Measurements from ENCODE around the gene ITPR3.
"Not testable (repeated sequence)": the region's sequence is repeated elsewhere in the genome, so short reads cannot be mapped to it uniquely, and the experiment has no call there.

The ITPR3 gene

DNA sequence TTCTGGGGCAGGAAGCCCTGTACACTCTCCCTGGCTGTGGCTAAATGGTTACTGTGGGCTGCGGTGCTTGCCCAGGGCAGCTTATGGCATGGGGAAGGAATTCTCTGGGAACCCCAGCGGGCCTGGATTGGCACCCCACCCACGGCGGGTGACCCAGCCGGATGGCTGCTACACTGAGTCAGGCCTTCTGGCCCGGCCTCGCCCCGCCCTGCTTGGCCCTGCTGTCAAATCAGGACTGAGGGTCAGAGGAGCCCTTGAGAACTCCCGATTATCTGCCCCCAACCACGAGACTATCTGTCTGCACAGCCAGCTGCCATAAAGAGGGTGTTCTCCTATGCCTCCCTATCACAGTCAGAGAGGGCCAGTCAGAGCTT, 7.3 kb upstream of the ITPR3 start:
- DNase-seq (ENCODE audit: low read depth): no peak

DNA sequence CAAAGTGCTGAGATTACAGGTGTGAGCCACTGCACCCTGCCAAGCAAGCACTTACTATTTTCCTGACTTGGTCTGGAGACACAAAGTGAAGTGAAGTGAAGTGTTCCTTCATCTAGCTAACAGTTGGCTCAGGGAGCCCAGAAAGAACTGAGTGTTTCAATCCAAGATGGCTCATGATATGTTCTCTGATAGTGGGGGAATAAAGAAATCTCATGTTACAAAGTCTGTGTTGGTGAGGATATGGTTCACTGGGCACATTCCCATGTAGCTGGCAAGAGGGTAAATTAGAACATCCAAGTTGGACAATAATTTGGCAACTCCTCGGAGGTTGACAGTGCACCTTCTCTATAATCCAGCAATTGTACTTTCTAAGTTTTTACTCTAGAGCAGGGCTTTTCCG, 5.0 kb upstream of the ITPR3 start:
- DNase-seq (ENCODE audit: low read depth): no peak

DNA sequence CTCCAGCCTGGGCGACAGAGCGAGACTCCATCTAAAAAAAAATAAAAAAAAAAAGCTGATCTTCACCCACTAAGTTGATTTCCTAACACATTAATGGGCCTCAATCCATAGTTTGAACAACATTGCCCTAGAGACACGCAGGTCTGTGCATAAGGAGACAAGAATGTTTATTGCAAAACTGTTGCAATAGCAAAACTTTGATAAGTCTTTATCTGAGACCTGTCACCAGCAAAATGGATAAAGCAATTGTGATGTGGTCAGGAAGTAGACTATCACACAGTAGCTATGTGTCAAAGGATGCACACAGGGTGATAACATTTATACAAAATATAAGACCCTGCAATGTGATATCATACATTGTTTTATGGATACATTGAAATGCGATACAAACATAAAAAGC, 4.2 kb upstream of the ITPR3 start:
- DNase-seq (ENCODE audit: low read depth): no peak

DNA sequence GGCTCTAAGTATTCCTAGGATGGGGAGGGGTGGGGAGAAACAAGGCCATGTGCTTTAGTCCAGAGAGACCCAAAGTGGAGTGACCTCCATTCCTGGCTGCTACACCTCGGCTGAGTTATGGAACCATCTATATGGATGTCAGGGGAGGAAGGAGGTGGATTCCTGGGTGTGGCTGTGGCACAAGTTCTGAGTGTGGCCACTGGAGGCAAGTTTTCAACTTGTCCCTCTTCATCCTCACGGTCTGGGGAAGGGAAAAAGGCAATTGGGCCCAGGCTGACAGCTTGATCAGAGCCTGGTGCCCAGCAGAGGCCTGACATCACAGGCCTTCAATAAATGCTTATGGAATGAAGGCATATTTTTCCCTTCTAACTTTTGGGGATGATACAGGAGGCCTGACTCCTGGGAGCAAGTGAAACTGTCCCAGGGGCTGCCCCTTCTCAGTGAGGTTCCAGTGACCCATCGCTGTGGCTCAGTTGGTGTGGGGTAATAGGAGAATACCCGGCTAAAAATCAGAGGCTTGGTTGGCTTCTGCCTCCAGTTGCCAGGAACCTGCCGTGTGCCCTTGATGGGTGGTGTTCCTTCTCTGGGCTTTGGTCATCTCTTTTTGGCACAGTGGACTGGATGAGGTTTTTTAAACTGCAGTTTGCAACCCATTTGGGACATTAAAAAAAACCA, 1.8 kb upstream of the ITPR3 start:
- DNase-seq (ENCODE audit: low read depth): no peak

DNA sequence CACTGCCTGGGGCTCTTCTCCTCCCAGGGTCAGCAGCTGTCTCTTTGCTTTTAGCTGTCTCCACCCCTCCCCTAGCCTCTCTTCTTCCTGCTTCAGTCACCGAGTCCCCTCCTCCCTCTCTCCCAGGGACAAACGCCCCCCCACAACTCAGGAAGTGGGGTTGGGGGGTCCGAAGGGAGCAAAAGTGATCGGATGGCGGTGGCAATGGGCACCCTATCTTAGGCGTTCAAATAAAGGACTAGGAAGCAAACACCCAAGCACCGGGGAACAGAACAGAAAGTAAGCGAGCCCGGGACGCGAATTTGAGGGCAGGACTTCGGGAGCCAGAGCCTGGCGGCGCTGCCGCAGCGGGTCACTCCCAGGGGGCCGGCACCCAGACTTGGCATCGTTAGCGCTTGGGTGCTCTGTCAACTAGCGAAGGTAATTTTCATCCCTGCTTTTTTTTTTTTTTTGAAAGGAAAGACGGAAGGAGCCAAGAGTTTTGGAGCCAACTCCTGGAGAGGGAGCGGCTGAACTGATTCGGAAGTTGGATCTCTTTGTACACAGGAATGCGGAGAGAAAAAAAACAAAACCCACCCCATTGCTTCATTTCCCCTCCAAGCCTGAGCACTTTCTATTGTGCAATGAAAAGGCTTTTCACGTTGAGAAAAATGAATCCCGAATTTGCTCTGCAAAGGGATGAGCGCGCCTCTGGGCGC, 815 bp upstream of the ITPR3 start:
- DNase-seq (ENCODE audit: low read depth): no peak

DNA sequence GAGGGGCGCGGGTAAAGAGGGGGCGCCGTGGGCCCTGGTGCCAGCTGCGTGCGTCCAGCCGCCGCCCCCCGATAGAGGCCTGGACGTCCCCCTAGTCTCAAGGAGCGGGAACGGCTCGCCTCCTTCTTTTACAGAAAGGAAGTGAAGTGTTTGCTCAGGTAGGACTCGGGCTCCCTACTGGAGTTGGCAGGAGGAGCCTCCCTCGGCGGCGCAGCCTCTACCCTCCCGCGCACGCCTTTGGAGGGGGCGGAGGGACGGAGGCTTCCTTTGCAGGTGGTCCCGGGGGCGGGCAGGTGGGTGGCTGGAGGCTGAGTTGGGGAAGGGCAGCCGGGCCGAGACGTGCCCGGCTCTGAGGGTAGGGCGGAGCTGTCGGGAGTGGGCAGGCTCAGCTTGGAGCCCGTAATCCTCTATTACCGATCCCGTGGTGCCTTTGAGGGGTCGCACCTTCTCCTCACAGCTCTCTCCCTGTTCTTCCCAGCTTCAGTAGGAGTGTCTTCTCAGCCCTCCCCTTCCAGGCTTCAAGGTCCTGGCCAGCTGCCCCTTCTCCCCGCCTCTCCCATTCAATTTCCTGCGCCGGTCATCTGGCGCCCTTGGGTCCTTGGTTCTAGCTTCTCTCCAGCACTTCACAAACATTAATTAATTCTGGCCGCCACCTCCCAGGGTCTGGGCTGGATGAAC, 728 bp downstream of the ITPR3 start:
- DNase-seq (ENCODE audit: low read depth): no peak

DNA sequence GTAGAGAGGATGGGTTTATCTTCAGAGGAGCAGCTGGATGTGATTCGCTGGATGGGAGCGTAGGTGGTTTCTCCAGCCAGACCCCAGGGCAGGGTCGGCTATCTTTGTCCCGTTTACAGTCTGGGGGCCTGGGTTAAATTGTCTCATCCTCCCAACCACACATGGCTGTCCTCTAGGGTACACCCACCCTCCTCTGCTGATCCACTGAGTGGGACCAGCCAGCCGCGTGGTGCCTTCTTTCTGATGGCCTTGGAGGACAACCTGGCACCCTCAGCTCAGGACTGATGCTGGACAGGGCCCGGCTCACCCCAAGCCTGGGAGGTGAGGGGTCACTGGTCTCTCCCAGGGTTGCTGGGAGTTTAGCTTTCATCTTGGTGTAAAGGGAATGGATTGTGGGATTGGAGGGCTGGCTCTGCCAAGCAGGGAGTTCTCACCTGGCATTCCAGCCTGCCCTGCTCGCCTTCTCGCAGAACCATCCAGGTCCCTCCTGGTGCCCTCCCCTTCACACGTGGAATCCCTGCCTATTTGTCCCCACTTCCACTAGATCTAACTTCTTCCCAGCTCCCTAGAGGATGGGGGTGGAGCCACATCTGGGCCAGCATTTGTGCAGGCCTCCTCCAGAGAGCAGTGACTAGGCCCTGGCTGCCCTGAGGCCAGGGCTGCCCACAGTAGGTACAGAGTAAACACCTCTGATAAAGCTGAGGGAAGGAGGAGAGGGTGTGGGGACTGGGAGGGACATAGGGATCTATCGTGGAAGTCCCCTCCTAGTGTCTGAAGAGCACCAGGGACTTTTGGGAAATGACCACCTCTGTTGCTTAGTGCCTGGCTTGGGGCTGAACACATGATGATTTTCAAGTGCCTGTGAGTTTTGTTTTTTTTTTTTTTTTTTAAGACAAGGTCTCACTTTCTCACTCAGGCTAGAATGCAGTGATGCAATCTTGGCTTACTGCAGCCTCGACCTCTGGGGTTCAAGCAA, 1.6 kb downstream of the ITPR3 start:
- no peak for DNase-seq (ENCODE audit: low read depth)

DNA sequence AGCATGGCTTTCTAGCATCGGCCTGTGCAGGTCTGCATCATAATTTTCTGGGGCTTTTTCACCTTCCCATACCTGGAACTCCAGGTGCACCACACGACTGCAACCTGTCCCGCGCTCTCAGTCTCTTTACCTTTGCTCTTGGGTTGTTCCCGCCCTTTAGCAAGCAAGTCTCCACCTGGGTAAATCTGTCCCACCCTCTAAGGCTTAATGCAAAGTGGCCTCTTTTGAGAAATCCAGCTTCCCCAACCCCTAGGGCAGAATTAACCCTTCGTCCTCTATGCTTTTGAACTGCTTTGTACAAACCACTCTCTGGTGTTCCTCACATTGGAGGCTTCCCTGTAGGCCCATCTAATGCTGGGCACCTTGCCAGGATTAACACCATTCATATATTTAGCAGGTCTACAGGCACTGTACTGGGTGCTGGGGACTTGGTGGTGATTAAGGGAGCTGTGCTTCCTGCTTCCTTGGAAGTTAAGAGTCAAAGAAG, 2.8 kb downstream of the ITPR3 start:
- no peak for DNase-seq (ENCODE audit: low read depth)

DNA sequence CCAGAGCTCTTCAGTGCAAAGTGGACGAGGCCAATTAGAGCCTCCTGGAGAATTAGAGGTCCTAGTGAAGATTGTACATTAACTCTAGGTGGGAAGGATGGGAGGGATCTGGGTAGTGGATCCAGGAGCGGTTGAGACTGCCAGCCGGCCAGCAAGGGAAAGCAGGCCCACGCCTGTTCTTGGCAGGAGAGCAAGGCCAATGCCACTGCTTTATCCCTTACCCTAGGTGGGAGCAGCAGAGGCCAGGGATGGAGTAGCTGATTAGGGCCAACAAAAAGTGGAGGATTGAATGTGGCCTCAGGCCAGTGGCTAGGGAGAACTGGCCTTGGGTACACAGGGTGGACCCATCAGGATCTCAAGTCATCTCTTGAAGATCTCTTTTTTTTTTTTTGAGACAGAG, 3.7 kb downstream of the ITPR3 start:
- no peak for DNase-seq (ENCODE audit: low read depth)

DNA sequence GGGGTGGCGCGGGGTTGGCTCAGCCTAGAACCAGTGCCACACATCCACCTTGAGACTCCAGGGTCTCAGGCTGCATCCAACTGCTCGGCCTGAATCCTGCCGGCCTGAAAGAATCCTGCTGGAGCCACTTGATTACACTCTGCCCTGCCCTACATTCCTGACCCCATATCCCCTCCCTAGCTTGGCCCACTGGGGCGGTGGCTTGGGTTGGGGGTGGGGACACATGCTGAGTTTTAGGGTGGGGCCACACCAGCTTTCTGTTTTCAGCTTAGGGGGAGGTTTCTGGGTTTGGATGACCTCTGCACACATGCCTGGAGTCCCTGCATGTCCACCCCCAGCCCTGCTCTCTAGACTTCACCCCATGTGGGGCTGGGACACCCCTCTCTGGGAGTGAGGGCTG, 6.8 kb downstream of the ITPR3 start:
- DNase-seq (ENCODE audit: low read depth): no peak

DNA sequence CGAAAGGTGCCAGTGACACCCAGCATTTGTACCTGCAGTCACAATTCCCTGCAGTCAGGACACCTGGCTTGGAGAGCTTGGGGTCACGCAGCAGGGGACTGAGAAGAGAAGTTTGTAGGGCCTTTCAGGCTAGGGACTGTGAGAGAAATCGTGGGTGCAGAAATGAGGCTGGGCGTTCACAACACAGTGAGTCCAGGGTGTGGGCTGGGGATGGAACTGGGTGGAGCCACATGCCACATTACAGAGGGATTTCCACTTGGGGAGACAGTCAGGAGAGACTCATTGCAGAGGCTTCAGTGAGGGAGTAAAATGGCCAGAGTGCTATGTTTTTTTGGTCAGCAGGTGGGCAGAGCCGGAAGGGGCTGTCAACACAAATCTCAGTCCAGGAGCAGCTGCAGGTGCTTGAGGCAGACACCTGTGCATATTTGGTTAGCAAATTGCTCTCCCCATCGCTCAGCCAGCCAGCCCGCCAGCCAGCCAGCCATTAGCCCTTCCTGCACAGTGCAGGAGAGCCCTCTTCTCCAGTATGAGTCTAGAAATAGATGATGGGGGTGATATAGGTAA, 7.4 kb downstream of the ITPR3 start:
- no peak for DNase-seq (ENCODE audit: low read depth)

DNA sequence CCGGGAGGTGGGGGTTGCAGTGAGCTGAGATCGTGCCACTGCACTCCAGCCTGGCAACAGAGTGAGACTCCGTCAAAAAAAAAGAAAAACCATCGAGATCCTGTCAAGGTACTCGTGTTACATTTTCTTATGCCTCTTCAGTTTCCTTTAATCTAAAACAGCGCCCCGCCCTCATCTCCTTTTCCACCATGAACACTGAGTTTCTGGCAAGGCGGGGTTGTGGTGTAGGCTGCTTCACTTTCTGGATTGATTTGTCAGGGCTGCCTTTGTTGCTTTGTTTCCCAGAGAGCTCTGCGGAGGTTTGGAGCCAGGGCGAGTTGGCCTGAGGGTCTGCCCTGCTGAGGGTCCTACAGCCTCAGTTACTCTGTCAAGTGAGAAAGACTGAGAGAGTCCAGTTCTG, 8.9 kb downstream of the ITPR3 start:
- DNase-seq (ENCODE audit: low read depth): no peak

DNA sequence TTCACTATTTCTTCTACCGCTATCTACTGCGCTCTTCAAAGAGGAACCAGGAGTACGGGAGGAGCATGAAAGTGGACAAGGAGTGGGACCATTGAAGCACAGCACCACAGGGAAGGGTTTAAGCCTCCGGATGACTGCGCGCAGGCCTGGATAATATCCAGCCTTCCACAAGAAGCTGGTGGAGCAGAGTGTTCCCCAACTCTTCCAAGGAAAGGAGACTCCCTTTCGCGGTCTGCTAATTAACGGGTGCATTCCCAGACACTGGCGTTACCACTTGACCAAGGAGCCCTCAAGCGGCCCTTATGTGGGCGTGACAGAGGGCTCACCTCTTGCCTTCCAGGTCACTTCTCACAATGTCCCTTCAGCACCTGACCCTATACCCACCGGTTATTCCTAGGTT, 10.4 kb downstream of the ITPR3 start:
- DNase-seq (ENCODE audit: low read depth): not testable (repeated sequence)

DNA sequence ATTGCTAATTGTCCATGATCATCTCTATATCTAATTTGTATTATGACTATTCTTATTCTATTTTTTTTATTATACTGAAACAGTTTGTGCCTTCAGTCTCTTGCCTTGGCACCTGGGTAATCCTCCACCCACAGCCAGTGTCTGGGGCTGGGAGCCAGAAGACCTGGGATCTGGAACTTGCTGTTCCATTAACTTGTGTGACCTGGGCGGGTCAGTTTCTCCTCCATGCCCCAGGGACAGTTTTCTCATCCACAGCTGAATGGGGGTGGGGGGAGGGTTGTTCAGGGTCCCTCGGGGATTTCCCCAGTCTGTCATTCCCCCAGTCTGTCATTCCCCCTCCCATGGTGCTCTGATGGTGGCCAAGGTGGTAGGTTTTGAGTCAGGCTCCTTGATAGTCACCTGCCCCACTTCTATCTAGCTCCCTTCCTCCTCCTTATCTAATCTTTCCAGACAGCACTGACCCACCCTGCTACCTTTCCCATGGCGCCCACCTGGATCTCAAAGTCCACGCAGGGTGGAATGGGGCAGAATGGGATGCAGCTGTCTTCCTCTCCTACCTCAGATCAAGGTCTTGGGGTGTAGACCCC, 10.9 kb downstream of the ITPR3 start:
- DNase-seq (ENCODE audit: low read depth): no peak

DNA sequence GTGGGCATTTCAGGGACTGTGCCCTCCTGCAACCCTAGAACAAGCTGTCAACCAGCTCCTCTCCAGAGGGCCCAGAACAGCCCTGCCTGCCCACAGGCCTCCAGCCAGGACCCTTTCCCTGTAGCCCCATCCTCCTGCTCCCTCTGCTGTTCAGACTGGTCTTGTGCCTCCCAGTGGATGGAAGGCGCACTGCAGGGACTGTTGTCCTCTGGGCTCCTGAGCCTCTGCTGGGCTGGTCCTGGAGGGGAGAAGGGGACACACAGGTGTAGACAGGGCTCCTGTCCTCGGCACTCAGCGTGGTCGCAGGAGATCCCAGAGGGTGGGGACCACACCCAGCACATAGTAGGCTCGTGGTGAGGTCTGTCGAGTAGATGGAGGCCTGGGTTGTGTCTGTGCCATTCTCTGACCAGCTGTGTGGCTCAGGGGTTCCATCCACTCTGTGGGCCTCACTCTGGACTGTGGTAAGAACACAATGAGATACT, 11.5 kb downstream of the ITPR3 start:
- DNase-seq (ENCODE audit: low read depth): peak; percentile 35

DNA sequence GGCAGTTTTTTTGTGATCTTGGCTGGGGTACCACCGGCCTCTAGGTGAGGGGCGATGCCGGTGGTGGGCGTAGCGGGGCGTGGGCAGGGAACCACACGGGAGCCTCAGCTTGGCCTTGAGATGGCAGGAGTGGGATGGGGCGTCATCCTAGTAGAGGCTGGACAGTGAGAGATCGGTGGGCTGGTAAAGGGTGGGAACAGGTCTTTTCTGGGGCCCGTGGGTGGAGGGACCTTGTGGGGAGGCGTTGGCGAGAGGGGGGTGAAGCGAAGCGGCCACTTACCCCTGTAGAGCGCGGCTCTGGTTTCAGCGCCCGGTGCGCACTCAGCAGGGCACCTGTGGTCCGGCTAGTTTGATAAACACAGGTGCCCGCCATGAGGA, 12.0 kb downstream of the ITPR3 start:
- DNase-seq (ENCODE audit: low read depth): no peak

DNA sequence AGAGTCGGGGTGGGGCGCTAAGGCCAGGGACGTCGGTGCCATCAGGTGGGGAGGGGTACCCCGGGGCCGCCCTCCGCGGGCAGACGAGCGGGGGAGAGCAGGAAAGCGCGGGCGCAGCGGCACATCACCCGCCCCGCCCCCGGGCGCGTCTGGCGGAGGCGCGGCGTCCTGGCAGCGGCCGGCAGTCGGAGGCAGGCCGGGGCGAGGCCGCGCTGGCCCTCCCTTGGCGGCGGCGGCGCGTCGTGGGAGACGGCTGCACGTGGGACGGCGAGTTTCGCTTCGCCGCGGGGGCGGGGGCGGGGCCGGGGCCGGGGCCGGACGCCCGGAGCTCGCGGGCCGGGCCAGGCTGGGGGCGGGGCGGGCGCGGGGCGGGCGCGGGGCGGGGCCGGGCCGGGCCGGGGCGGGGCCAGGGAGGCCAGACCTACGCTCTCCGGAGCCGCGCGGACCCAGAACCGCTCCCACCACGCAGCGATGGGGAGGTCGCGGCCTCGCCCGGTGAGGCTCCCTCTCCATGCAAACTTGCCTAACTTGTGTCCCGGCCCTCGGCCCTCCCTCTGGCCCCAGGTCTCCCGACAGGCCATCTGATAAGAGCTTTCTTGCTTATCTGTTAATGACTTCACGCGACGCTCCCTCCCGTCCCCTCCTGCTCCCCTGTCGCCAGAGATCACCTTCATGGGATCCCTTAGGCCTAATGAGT, 12.5 kb downstream of the ITPR3 start:
- peak; percentile 33 for DNase-seq (ENCODE audit: low read depth)

DNA sequence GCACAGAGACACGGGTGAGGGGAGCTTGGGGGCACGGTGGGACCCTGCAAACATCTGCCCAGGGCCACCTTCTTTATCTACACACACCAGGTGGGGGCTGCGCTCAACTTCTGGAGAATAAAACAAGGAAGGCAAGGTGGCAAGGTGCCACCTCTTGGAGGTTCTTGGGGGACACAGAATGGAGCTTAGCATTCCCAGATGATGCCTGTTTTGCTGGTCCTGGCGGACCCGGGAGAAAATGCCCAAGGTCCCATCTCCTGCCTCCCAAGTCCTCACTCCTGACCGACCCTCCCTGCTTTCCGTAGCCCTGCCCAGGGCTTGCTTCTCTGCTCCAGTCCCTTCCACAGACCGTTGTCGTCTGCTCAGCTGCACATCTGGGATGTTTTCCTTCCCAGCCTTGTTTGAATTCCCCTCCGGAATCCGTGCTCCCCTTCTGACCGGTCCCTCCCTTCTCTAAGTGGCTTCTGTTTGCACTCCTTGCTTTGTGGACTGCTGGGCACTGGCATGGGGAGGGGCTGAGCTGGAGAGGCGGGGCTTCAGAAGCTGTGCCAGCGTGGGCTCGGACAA, 13.1 kb downstream of the ITPR3 start:
- DNase-seq (ENCODE audit: low read depth): no peak

DNA sequence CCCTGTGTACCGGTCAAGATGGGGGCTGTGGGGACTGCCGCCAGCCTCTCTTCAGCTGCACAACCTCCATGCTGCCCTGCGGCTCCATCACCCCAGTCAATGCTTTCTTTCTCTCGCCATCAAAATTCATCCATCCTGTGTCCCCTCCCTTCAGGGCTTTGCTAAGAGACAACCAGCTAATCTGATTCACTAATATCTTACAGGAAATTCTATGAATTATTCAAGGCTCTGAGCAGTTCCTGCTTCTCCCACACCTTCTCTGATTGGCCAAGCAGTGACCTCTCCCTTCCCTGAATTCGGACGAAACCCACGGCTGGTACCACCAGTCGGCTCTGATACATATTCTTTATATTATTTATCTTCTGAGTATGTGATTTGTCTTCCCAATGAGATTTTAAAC, 13.8 kb downstream of the ITPR3 start:
- DNase-seq (ENCODE audit: low read depth): no peak

DNA sequence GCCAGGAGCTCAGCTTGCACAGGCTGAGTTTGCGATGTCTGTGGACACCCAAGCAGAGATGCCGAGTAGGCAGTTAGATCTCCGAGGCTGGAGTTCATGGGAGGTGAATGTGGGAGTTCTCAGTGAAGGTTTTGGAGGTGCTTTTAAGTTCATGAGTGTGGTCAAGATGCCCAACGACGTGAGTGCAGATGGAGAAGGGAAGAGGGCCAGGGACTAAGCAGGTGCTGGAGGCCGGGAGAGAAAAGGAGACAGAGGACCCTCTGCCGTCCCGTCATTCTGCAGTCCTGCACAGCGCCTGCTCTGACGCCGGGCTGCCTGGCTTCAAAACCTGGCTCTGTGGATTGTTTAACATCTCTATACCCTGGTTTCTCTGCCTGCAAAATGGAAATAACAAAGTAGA, 15.5 kb downstream of the ITPR3 start:
- no peak for DNase-seq (ENCODE audit: low read depth)
